ENCODE data around the gene BASP1.

GRCh38 chr5:17243287-17244063 lies 26.0 kb downstream of the BASP1 start:
- no peak for TF ChIP-seq CTCF (IDR thresholded peaks at IDR 0.05)
- TF ChIP-seq POLR2A (IDR thresholded peaks at IDR 0.05) = no peak
